HCT116 (cell line): ENCODE results near the gene DYNC1I1. TPM values are rescaled to one million over a fixed set of nuclear protein-coding genes. Genes with fewer than 3 reads are reported as not detected.

ENCODE experiments used
- ATAC-seq: fragments of 200-7000 bp; cut with Tn5 transposase; 2 replicates; pipeline ENCODE4 v1.9.1; 2020; ENCODE audit warnings: mild to moderate bottlenecking, moderate library complexity
- BruUV-seq: library from RNA; stranded (reverse); fragments of 400-500 nt; replicated peaks from 2 replicates; lab custom pipeline; 2021; lab: Mats Ljungman, UMichigan
- CTCF ChIA-PET: fragments of 300-600 bp; sonication (Branson Sonifier 250); formaldehyde crosslinking; loops from one replicate; lab custom pipeline; 2021; ENCODE audit warnings: antibody characterized with exemption; lab: Charles Lee
- POLR2A ChIA-PET: fragments of 300-600, 350-600 bp; sonication (Branson Sonifier 250); formaldehyde crosslinking; loops from one replicate; lab custom pipeline; 2021; ENCODE audit warnings: antibody characterized with exemption; lab: Charles Lee
- RAD21 ChIA-PET, 2 experiments: fragments of 300-600 bp; sonication (Branson Sonifier 250); formaldehyde crosslinking; loops; one replicate each; lab custom pipeline; 2023; ENCODE audit warnings: low total read pairs in 2 of 2; ENCODE audit not compliant: uncharacterized antibody in 2 of 2, unreplicated experiment in 2 of 2, low non-redundant PET in 1 of 2; lab: Charles Lee
- DNase-seq: peaks from one replicate; pipeline ENCODE4 v3.0.0-alpha.2; 2010; ENCODE audit warnings: low read depth, low spot score
- H2AFZ ChIP-seq: fragments of 200-600 bp; shearing (Covaris generic), sonication (generic); 2 replicates; pipeline ENCODE4 v1.6.1; 2017; ENCODE audit warnings: low read depth, mixed run types, mixed read lengths, antibody characterized with exemption, low read length; ENCODE audit not compliant: poor library complexity, severe bottlenecking
- H3K27ac ChIP-seq: 2 replicates; pipeline ENCODE4 v1.5.1; 2012; ENCODE audit warnings: low read depth, low read length
- H3K27me3 ChIP-seq: fragments of 200-600 bp; sonication (generic); 2 replicates; pipeline ENCODE4 v1.6.1; 2016; ENCODE audit warnings: mixed run types, low read length, mixed read lengths; ENCODE audit not compliant: insufficient read depth
- H3K36me3 ChIP-seq, 2 experiments: fragments of 200-500 bp in 1 of 2; fragments of 200-600 bp in 1 of 2; sonication (Bioruptor generic) in 1 of 2; sonication (generic) in 1 of 2; 2 replicates each; pipeline versions ENCODE4 v1.5.1 to v1.6.1; 2014 to 2016; ENCODE audit warnings: low read length in 2 of 2, inconsistent platforms in 1 of 2, mixed read lengths in 1 of 2, mixed run types in 1 of 2; ENCODE audit not compliant: insufficient read depth in 2 of 2, control insufficient read depth in 1 of 2
- H3K4me1 ChIP-seq, 2 experiments: fragments of 200-600 bp in 1 of 2; sonication (generic) in 1 of 2; 2 replicates each; pipeline versions ENCODE4 v1.5.1 to v1.6.1; 2012 to 2017; ENCODE audit warnings: low read length in 2 of 2, inconsistent platforms in 1 of 2, mild to moderate bottlenecking in 1 of 2, mixed read lengths in 1 of 2, mixed run types in 1 of 2, moderate library complexity in 1 of 2; ENCODE audit not compliant: insufficient read depth in 2 of 2, control insufficient read depth in 1 of 2
- H3K4me2 ChIP-seq: fragments of 200-600 bp; sonication (generic); 2 replicates; pipeline ENCODE4 v1.6.1; 2017; ENCODE audit warnings: mixed run types, low read length, mixed read lengths
- H3K4me3 ChIP-seq, 2 experiments: fragments of 200-600 bp in 1 of 2; sonication (generic) in 1 of 2; replicated peaks in 1 of 2; 2 replicates each; pipeline ENCODE4 v1.5.1; 2011 to 2016; ENCODE audit warnings: low read length in 2 of 2, control low read depth in 1 of 2, low read depth in 1 of 2, mild to moderate bottlenecking in 1 of 2, mixed read lengths in 1 of 2, mixed run types in 1 of 2
- H3K79me2 ChIP-seq: fragments of 200-600 bp; sonication (generic); 2 replicates; pipeline ENCODE4 v1.6.1; 2017; ENCODE audit warnings: mild to moderate bottlenecking, mixed run types, low read length, moderate library complexity, mixed read lengths; ENCODE audit not compliant: insufficient read depth
- H3K9ac ChIP-seq: fragments of 200-600 bp; sonication (generic); 2 replicates; pipeline ENCODE4 v1.6.1; 2016; ENCODE audit warnings: low read length, mixed read lengths
- H3K9me2 ChIP-seq: fragments of 200-600 bp; sonication (generic), shearing (Covaris generic); 2 replicates; pipeline ENCODE4 v1.6.1; 2017; ENCODE audit warnings: mixed run types, mild to moderate bottlenecking, moderate library complexity; ENCODE audit not compliant: insufficient read depth
- H3K9me3 ChIP-seq, 2 experiments: fragments of 200-500 bp in 1 of 2; fragments of 200-600 bp in 1 of 2; sonication (Bioruptor generic) in 1 of 2; sonication (generic) in 1 of 2; 2 replicates each; pipeline ENCODE4 v1.6.1; 2014 to 2017; ENCODE audit warnings: low read length in 2 of 2, mixed read lengths in 2 of 2, inconsistent platforms in 1 of 2, low read depth in 1 of 2, mild to moderate bottlenecking in 1 of 2, mixed run types in 1 of 2, moderate library complexity in 1 of 2; ENCODE audit not compliant: control insufficient read depth in 1 of 2, insufficient read depth in 1 of 2
- H4K20me1 ChIP-seq: fragments of 200-600 bp; sonication (generic), shearing (Covaris generic); 2 replicates; pipeline ENCODE4 v1.6.1; 2017; ENCODE audit warnings: mixed run types, mild to moderate bottlenecking, moderate library complexity; ENCODE audit not compliant: insufficient read depth
- CBX3 ChIP-seq: IDR thresholded peaks from 2 replicates; pipeline ENCODE4 v1.6.1; 2012; ENCODE audit warnings: low read depth
- CEBPB ChIP-seq: IDR thresholded peaks from 2 replicates; pipeline ENCODE4 v1.6.1; 2012; ENCODE audit warnings: low read depth
- EGR1 ChIP-seq: IDR thresholded peaks from 2 replicates; pipeline ENCODE4 v1.6.1; 2012; ENCODE audit warnings: low read depth
- EZH2 ChIP-seq: fragments of 200-600 bp; sonication (generic); IDR thresholded peaks from 2 replicates; pipeline ENCODE4 v1.6.1; 2017; ENCODE audit warnings: antibody characterized with exemption, mixed run types
- EZH2phosphoT487 ChIP-seq: fragments of 200-600 bp; IDR thresholded peaks from 2 replicates; pipeline ENCODE4 v1.6.1; 2018; ENCODE audit warnings: antibody characterized with exemption, borderline replicate concordance
- FOSL1 ChIP-seq: IDR thresholded peaks from 2 replicates; pipeline ENCODE4 v1.6.1; 2012; ENCODE audit warnings: low read depth
- POLR2A ChIP-seq: IDR thresholded peaks from 2 replicates; pipeline ENCODE4 v1.7.0; 2011; ENCODE audit warnings: borderline replicate concordance; ENCODE audit not compliant: insufficient read depth, insufficient read length; ENCODE audit errors: extremely low read depth
- POLR2AphosphoS5 ChIP-seq: IDR thresholded peaks from 2 replicates; pipeline ENCODE4 v1.6.1; 2011; ENCODE audit warnings: mild to moderate bottlenecking, low read depth, low read length, moderate library complexity
- RAD21 ChIP-seq: IDR thresholded peaks from 2 replicates; pipeline ENCODE4 v1.6.1; 2012; ENCODE audit warnings: low read depth, mild to moderate bottlenecking
- SIN3A ChIP-seq: IDR thresholded peaks from 2 replicates; pipeline ENCODE4 v1.6.1; 2012; ENCODE audit warnings: low read depth
- TCF7L2 ChIP-seq: IDR thresholded peaks from 2 replicates; pipeline ENCODE4 v1.7.0; 2011; ENCODE audit warnings: borderline replicate concordance, inconsistent platforms; ENCODE audit not compliant: insufficient read depth, insufficient read length; ENCODE audit errors: extremely low read depth
- YY1 ChIP-seq: IDR thresholded peaks from 2 replicates; pipeline ENCODE4 v1.6.1; 2011; ENCODE audit warnings: low read length, low read depth, moderate library complexity, mild to moderate bottlenecking; ENCODE audit not compliant: insufficient replicate concordance; ENCODE audit errors: extremely low read depth
- ZFX ChIP-seq: fragments of 450-650 bp; IDR thresholded peaks from 2 replicates; pipeline ENCODE4 v1.6.1; 2017
- ZNF274 ChIP-seq: fragments of 200-500 bp; sonication (Bioruptor generic); IDR thresholded peaks from 2 replicates; pipeline ENCODE4 v1.6.1; 2014; ENCODE audit warnings: mild to moderate bottlenecking, low read depth, low read length, inconsistent platforms
- intact Hi-C: fragments of 100-400 bp; cut with micrococcal nuclease; formaldehyde crosslinking; loops from 2 replicates; pipeline ENCODE4 v1.10.0; 2022
- total RNA-seq: library from RNA; stranded (reverse); gene quantifications from one replicate; pipeline ENCODE4 v1.2.1, GENCODE V29; 2021; ENCODE audit not compliant: unreplicated experiment
- TF ChIP-seq, protein P1 (sequence below): IDR thresholded peaks from 2 replicates; pipeline ENCODE4 v1.6.1; 2012; ENCODE audit warnings: low read depth
- TF ChIP-seq, protein P2 (sequence below): IDR thresholded peaks from 2 replicates; pipeline ENCODE4 v1.6.1; 2012
- TF ChIP-seq, protein P3 (sequence below): IDR thresholded peaks from 2 replicates; pipeline ENCODE4 v1.6.1; 2011; ENCODE audit warnings: mild to moderate bottlenecking, low read length, moderate library complexity; ENCODE audit not compliant: insufficient replicate concordance; ENCODE audit errors: extremely low read depth

DYNC1I1 gene
- total RNA-seq, 1 experiment from 2014 or later = not detected

DNA sequence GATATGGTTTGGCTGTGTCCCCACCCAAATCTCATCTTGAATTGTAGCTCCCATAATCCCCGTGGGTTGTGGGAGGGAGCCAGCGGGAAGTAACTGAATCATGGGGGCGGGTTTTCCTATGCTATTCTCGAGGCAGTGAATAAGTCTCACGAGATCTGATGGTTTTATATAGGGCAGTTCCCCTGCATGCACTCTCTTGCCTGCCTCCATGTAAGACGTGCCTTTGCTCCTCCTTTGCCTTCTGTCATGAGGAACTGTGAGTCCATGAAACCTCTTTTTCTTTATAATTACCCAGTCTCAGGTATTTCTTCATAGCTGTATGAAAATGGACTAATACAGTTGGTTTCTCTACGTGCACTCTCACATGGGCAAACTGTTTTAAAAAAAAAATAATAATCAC lies 341.8 kb downstream of the DYNC1I1 start:
- H3K4me3 ChIP-seq = no peak overlapping the region
- TF ChIP-seq RAD21 (no peak), POLR2AphosphoS5 (no peak), FOSL1 (no peak)
- no TSS peak for BruUV-seq
- no peak overlapping the region for H2AFZ ChIP-seq
- H3K4me2 ChIP-seq = no peak overlapping the region
- ATAC-seq = no peak
- H3K9me3 ChIP-seq = no peaks in the 10 kb centered on the region
- ChIA-PET RAD21 (no interaction called here), POLR2A (no interaction called here), CTCF (no interaction called here)
- no peak for DNase-seq
- no peaks in the 10 kb centered on the region for H3K4me1 ChIP-seq
- no peak overlapping the region for H3K27ac ChIP-seq
- no peak overlapping the region for H3K9ac ChIP-seq
- intact Hi-C loops = no loop called here
- no peaks in the 10 kb centered on the region for H4K20me1 ChIP-seq
- no peaks in the 10 kb centered on the region for H3K9me2 ChIP-seq
- H3K79me2 ChIP-seq = no peaks in the 10 kb centered on the region
- H3K36me3 ChIP-seq = no peaks in the 10 kb centered on the region
- no peaks in the 10 kb centered on the region for H3K27me3 ChIP-seq

DNA sequence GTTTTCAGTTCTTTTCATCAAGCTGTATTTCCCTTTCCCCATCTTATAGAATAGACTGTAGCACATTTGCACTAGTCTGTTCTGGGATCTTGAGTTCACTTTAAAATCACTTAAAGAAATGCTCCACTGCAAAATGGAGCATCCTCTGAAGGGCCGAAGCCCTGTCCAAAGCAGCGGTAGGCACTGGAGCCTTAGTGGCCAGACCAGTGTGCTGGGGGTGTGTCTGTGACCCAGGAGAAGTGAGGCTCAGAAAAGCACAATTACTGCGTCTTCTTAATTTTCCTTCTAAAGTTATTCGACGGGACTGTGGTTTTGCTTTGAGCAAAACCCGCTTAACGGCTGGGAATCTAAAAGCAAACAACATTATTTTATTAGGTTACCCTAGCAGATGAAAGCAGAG lies 343.8 kb downstream of the DYNC1I1 start:
- ChIA-PET RAD21 (no interaction called here), CTCF (no interaction called here), POLR2A (no interaction called here)
- Histone ChIP-seq H3K79me2 (no peaks in the 10 kb centered on the region), H3K4me1 (no peaks in the 10 kb centered on the region), H2AFZ (no peak overlapping the region), H3K4me3 (no peak overlapping the region), H3K27ac (no peak overlapping the region), H3K36me3 (no peaks in the 10 kb centered on the region), H4K20me1 (no peaks in the 10 kb centered on the region), H3K4me2 (no peak overlapping the region), H3K9me3 (no peaks in the 10 kb centered on the region), H3K27me3 (no peaks in the 10 kb centered on the region), H3K9ac (no peak overlapping the region), H3K9me2 (no peaks in the 10 kb centered on the region)
- BruUV-seq = no TSS peak
- ATAC-seq = no peak
- no peak for DNase-seq
- intact Hi-C loops = no loop called here
- TF ChIP-seq EZH2 (no peak), POLR2AphosphoS5 (no peak), POLR2A (no peak), CBX3 (no peak), ZNF274 (no peak), CEBPB (no peak), SIN3A (no peak), YY1 (no peak), ZFX (no peak), EZH2phosphoT487 (no peak), TCF7L2 (no peak), EGR1 (no peak)
- TF ChIP-seq, protein P1, sequence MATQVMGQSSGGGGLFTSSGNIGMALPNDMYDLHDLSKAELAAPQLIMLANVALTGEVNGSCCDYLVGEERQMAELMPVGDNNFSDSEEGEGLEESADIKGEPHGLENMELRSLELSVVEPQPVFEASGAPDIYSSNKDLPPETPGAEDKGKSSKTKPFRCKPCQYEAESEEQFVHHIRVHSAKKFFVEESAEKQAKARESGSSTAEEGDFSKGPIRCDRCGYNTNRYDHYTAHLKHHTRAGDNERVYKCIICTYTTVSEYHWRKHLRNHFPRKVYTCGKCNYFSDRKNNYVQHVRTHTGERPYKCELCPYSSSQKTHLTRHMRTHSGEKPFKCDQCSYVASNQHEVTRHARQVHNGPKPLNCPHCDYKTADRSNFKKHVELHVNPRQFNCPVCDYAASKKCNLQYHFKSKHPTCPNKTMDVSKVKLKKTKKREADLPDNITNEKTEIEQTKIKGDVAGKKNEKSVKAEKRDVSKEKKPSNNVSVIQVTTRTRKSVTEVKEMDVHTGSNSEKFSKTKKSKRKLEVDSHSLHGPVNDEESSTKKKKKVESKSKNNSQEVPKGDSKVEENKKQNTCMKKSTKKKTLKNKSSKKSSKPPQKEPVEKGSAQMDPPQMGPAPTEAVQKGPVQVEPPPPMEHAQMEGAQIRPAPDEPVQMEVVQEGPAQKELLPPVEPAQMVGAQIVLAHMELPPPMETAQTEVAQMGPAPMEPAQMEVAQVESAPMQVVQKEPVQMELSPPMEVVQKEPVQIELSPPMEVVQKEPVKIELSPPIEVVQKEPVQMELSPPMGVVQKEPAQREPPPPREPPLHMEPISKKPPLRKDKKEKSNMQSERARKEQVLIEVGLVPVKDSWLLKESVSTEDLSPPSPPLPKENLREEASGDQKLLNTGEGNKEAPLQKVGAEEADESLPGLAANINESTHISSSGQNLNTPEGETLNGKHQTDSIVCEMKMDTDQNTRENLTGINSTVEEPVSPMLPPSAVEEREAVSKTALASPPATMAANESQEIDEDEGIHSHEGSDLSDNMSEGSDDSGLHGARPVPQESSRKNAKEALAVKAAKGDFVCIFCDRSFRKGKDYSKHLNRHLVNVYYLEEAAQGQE = no peak
- TF ChIP-seq, protein P2, sequence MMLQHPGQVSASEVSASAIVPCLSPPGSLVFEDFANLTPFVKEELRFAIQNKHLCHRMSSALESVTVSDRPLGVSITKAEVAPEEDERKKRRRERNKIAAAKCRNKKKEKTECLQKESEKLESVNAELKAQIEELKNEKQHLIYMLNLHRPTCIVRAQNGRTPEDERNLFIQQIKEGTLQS = no peak
- TF ChIP-seq, protein P3, sequence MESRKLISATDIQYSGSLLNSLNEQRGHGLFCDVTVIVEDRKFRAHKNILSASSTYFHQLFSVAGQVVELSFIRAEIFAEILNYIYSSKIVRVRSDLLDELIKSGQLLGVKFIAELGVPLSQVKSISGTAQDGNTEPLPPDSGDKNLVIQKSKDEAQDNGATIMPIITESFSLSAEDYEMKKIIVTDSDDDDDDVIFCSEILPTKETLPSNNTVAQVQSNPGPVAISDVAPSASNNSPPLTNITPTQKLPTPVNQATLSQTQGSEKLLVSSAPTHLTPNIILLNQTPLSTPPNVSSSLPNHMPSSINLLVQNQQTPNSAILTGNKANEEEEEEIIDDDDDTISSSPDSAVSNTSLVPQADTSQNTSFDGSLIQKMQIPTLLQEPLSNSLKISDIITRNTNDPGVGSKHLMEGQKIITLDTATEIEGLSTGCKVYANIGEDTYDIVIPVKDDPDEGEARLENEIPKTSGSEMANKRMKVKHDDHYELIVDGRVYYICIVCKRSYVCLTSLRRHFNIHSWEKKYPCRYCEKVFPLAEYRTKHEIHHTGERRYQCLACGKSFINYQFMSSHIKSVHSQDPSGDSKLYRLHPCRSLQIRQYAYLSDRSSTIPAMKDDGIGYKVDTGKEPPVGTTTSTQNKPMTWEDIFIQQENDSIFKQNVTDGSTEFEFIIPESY = no peak
